B cell (primary cell): Measurements from ENCODE around the gene ANKRD10.

ENCODE experiments used
- EZH2 ChIP-seq: IDR thresholded peaks from 2 replicates; pipeline ENCODE4 v1.6.1; 2012; ENCODE audit warnings: borderline replicate concordance, low read depth, mild to moderate bottlenecking, moderate library complexity, low read length; ENCODE audit not compliant: insufficient read depth, poor library complexity, severe bottlenecking
- TF ChIP-seq, protein P1 (sequence below): fragments of 200-600 bp; IDR thresholded peaks from one replicate; pipeline ENCODE4 v1.8.0; 2022; ENCODE audit warnings: antibody characterized with exemption, mild to moderate bottlenecking

GRCh38 chr13:110860983-110861382, 53.9 kb downstream of the ANKRD10 start:
- TF ChIP-seq, protein P1, sequence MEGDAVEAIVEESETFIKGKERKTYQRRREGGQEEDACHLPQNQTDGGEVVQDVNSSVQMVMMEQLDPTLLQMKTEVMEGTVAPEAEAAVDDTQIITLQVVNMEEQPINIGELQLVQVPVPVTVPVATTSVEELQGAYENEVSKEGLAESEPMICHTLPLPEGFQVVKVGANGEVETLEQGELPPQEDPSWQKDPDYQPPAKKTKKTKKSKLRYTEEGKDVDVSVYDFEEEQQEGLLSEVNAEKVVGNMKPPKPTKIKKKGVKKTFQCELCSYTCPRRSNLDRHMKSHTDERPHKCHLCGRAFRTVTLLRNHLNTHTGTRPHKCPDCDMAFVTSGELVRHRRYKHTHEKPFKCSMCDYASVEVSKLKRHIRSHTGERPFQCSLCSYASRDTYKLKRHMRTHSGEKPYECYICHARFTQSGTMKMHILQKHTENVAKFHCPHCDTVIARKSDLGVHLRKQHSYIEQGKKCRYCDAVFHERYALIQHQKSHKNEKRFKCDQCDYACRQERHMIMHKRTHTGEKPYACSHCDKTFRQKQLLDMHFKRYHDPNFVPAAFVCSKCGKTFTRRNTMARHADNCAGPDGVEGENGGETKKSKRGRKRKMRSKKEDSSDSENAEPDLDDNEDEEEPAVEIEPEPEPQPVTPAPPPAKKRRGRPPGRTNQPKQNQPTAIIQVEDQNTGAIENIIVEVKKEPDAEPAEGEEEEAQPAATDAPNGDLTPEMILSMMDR = no peak
- TF ChIP-seq EZH2 = no peak
